NCI-H2196 (cell line): ENCODE data around the gene IDUA.
A peak's percentile ranks its signal among the peaks of the same experiment; 100 is the strongest.

Experiments used
- DNase-seq: peaks from one replicate; lab custom pipeline; 2025; ENCODE audit not compliant: unreplicated experiment; lab: John Stamatoyannopoulos, UW

Gene IDUA

GRCh38 chr4:1027915-1028238 lies 41.0 kb downstream of the IDUA start:
- DNase-seq = no peak

GRCh38 chr4:1028574-1029220 lies 41.9 kb downstream of the IDUA start:
- DNase-seq = no peak

GRCh38 chr4:1029529-1029928 lies 42.7 kb downstream of the IDUA start:
- no peak for DNase-seq

GRCh38 chr4:1030031-1030430 lies 43.2 kb downstream of the IDUA start:
- DNase-seq = no peak

GRCh38 chr4:1030559-1030958 lies 43.7 kb downstream of the IDUA start:
- DNase-seq = no peak

- DNase-seq = no peak
Observed at GRCh38 chr4:1031346-1031745, 44.5 kb downstream of the IDUA start.

GRCh38 chr4:1031956-1032795 lies 45.3 kb downstream of the IDUA start:
- DNase-seq = peak; percentile 42

- no peak for DNase-seq
Observed at GRCh38 chr4:1032861-1033260, 46.0 kb downstream of the IDUA start.

- DNase-seq = no peak
Observed at GRCh38 chr4:1033840-1034551, 47.2 kb downstream of the IDUA start.

- no peak for DNase-seq
Observed at GRCh38 chr4:1035510-1035909, 48.7 kb downstream of the IDUA start.

GRCh38 chr4:1036095-1036494 lies 49.3 kb downstream of the IDUA start:
- no peak for DNase-seq

- no peak for DNase-seq
Observed at GRCh38 chr4:1036976-1037810, 50.3 kb downstream of the IDUA start.

GRCh38 chr4:1038948-1039492 lies 52.2 kb downstream of the IDUA start:
- DNase-seq = no peak

- peak; percentile 41 for DNase-seq
Observed at GRCh38 chr4:1039493-1040343, 52.9 kb downstream of the IDUA start.

- DNase-seq = no peak
Observed at GRCh38 chr4:1040344-1041146, 53.7 kb downstream of the IDUA start.

- DNase-seq = no peak
Observed at GRCh38 chr4:1041147-1041935, 54.5 kb downstream of the IDUA start.

- no peak for DNase-seq
Observed at GRCh38 chr4:1041936-1042330, 55.1 kb downstream of the IDUA start.

GRCh38 chr4:1042352-1043055 lies 55.7 kb downstream of the IDUA start:
- DNase-seq = no peak
